B cell (primary cell): ENCODE measurements around the gene CFLAR. TPM values are rescaled to one million over a fixed set of nuclear protein-coding genes. Genes with fewer than 3 reads are reported as not detected.

Source experiments
- ATAC-seq: fragments of 200-7000 bp; cut with Tn5 transposase; one replicate; pipeline ENCODE4 v1.10.0; 2021; ENCODE audit warnings: low read depth, mild to moderate bottlenecking, moderate number of reproducible peaks, moderate library complexity
- CTCF ChIA-PET: fragments of 350-600 bp; sonication (Branson Sonifier 250); formaldehyde crosslinking; loops from one replicate; lab custom pipeline; 2021; ENCODE audit warnings: antibody characterized with exemption, inconsistent platforms; lab: Charles Lee
- POLR2A ChIA-PET: fragments of 350-600 bp; sonication (Branson Sonifier 250); formaldehyde crosslinking; loops from one replicate; lab custom pipeline; 2021; ENCODE audit warnings: antibody characterized with exemption; lab: Charles Lee
- DNase-seq: peaks from one replicate; pipeline ENCODE4 v3.0.0; 2013
- H2AFZ ChIP-seq: 2 replicates; pipeline ENCODE4 v1.6.1; 2012; ENCODE audit warnings: mild to moderate bottlenecking, low read depth, low read length; ENCODE audit not compliant: insufficient read depth, poor library complexity, severe bottlenecking
- H3K27ac ChIP-seq, 2 donors: 1 replicate in 1 of 2; 2 replicates in 1 of 2; pipeline ENCODE4 v1.5.1; 2012 to 2013; ENCODE audit warnings: low read length in 2 of 2, mild to moderate bottlenecking in 2 of 2, moderate library complexity in 1 of 2
- H3K27me3 ChIP-seq, 4 experiments: fragments of 200-600 bp in 1 of 4; sonication (generic) in 1 of 4; replicated peaks in 1 of 4; 1 replicate in 2 of 4; 2 replicates in 2 of 4; pipeline versions ENCODE4 v1.6.1 to v1.7.0; 2013 to 2016; ENCODE audit warnings: low read length in 3 of 4, mild to moderate bottlenecking in 2 of 4, mixed read lengths in 1 of 4, moderate library complexity in 1 of 4; ENCODE audit not compliant: insufficient read depth in 4 of 4, control insufficient read depth in 3 of 4; ENCODE audit errors: control extremely low read depth in 1 of 4
- H3K36me3 ChIP-seq, 2 experiments: replicated peaks in 1 of 2; 1 replicate in 1 of 2; 2 replicates in 1 of 2; pipeline versions ENCODE4 v1.6.1 to v1.7.1; 2013; ENCODE audit warnings: low read length in 1 of 2; ENCODE audit not compliant: insufficient read depth in 2 of 2, control insufficient read depth in 1 of 2; ENCODE audit errors: control extremely low read depth in 1 of 2, extremely low read depth in 1 of 2
- H3K4me1 ChIP-seq, 2 donors: fragments of 200-600 bp in 1 of 2; sonication (generic) in 1 of 2; 1 replicate in 1 of 2; 2 replicates in 1 of 2; pipeline versions ENCODE4 v1.5.1 to v1.6.1; 2013 to 2017; ENCODE audit warnings: low read length in 2 of 2; ENCODE audit not compliant: control insufficient read depth in 2 of 2, insufficient read depth in 2 of 2
- H3K4me2 ChIP-seq: replicated peaks from 2 replicates; pipeline ENCODE3; 2012; ENCODE audit warnings: mild to moderate bottlenecking, low read depth, low read length; ENCODE audit not compliant: poor library complexity, severe bottlenecking
- H3K4me3 ChIP-seq, 5 experiments: fragments of 200-600 bp in 1 of 5; sonication (generic) in 1 of 5; 1 replicate in 3 of 5; 2 replicates in 2 of 5; pipeline versions ENCODE4 v1.5.1 to v1.7.0; 2011 to 2016; ENCODE audit warnings: low read length in 4 of 5, mild to moderate bottlenecking in 4 of 5, low read depth in 2 of 5, control low read depth in 1 of 5, moderate library complexity in 1 of 5; ENCODE audit not compliant: insufficient read depth in 1 of 5; ENCODE audit errors: control extremely low read depth in 1 of 5, extremely low read depth in 1 of 5
- H3K79me2 ChIP-seq: fragments of 200-600 bp; sonication (generic); one replicate; pipeline ENCODE4 v1.6.0; 2016; ENCODE audit warnings: low read length; ENCODE audit not compliant: control insufficient read depth, insufficient read depth
- H3K9ac ChIP-seq: fragments of 200-600 bp; sonication (generic); 2 replicates; pipeline ENCODE4 v1.6.1; 2017; ENCODE audit warnings: mild to moderate bottlenecking, low read length, moderate library complexity
- H3K9me3 ChIP-seq, 3 donors: one replicate each; pipeline versions ENCODE4 v1.6.1 to v1.7.1; 2013; ENCODE audit warnings: low read length in 2 of 3; ENCODE audit not compliant: control insufficient read depth in 2 of 3, insufficient read depth in 1 of 3; ENCODE audit errors: control extremely low read depth in 1 of 3
- H4K20me1 ChIP-seq: 2 replicates; pipeline ENCODE4 v1.6.0; 2012; ENCODE audit warnings: mild to moderate bottlenecking, low read length; ENCODE audit not compliant: insufficient read depth, control insufficient read depth, poor library complexity, severe bottlenecking
- H3K27ac Mint-ChIP-seq: one replicate; pipeline ENCODE4 v1.8.0; 2021; ENCODE audit warnings: mixed read lengths
- H3K27me3 Mint-ChIP-seq: one replicate; pipeline ENCODE4 v1.8.0; 2021; ENCODE audit warnings: mixed read lengths
- H3K4me1 Mint-ChIP-seq: one replicate; pipeline ENCODE4 v1.8.0; 2021; ENCODE audit warnings: mixed read lengths
- H3K4me3 Mint-ChIP-seq: one replicate; pipeline ENCODE4 v1.8.0; 2021; ENCODE audit warnings: mixed read lengths
- H3K9me3 Mint-ChIP-seq: one replicate; pipeline ENCODE4 v1.8.0; 2022; ENCODE audit warnings: mixed read lengths; ENCODE audit not compliant: insufficient read depth
- EZH2 ChIP-seq: IDR thresholded peaks from 2 replicates; pipeline ENCODE4 v1.6.1; 2012; ENCODE audit warnings: borderline replicate concordance, low read depth, mild to moderate bottlenecking, moderate library complexity, low read length; ENCODE audit not compliant: insufficient read depth, poor library complexity, severe bottlenecking
- whole genome bisulfite sequencing: methylation state at CpG from one replicate; pipeline ENCODE4 v1.1.5; 2013; ENCODE audit warnings: missing lambda C conversion rate; ENCODE audit not compliant: insufficient coverage; 5-methylcytosine and 5-hydroxymethylcytosine counted together
- intact Hi-C: fragments of 100-400 bp; cut with micrococcal nuclease; formaldehyde crosslinking; loops from one replicate; pipeline ENCODE4 v1.10.0; 2022
- polyA plus RNA-seq: library from polyadenylated mRNA; depleted of rRNA; stranded (reverse); fragments of >200 nt; gene quantifications from 2 replicates; pipeline ENCODE4 v1.2.3, GENCODE V29; 2012
- total RNA-seq, 2 donors: library from RNA; stranded (reverse); fragments of 120-200 nt in 1 of 2; gene quantifications; 1 replicate in 1 of 2; 2 replicates in 1 of 2; pipeline versions ENCODE4 v1.2.3 to v1.2.4, GENCODE V29; 2013 to 2022
- TF ChIP-seq, protein P1 (sequence below): fragments of 200-600 bp; IDR thresholded peaks from one replicate; pipeline ENCODE4 v1.8.0; 2022; ENCODE audit warnings: antibody characterized with exemption, mild to moderate bottlenecking

CFLAR gene
- total and polyA plus RNA-seq, 2 donors (not counting 1 experiment from before 2014, with no cell fraction given), result 58.4 to 216 TPM

GRCh38 chr2:201150454-201151020 lies 34.6 kb downstream of the CFLAR start:
- POLR2A ChIA-PET, result no interaction called here
- Histone ChIP-seq H3K4me3 (no peak overlapping the region), H4K20me1 (no peaks in the 10 kb centered on the region), H3K27ac (peak overlapping the region; percentile 74 to 85), H3K36me3 (peaks cover 4 to 44% of the 10 kb centered on the region in 2 experiments), H3K79me2 (peaks cover 10% of the 10 kb centered on the region), H3K9ac (no peak overlapping the region), H3K9me3 (no peaks in the 10 kb centered on the region), H3K4me2 (no peak overlapping the region), H3K4me1 (peaks cover 25 to 30% of the 10 kb centered on the region in 2 donors), H2AFZ (peak overlapping the region; percentile 64), H3K27me3 (no peaks in the 10 kb centered on the region)
- TF ChIP-seq, protein P1, sequence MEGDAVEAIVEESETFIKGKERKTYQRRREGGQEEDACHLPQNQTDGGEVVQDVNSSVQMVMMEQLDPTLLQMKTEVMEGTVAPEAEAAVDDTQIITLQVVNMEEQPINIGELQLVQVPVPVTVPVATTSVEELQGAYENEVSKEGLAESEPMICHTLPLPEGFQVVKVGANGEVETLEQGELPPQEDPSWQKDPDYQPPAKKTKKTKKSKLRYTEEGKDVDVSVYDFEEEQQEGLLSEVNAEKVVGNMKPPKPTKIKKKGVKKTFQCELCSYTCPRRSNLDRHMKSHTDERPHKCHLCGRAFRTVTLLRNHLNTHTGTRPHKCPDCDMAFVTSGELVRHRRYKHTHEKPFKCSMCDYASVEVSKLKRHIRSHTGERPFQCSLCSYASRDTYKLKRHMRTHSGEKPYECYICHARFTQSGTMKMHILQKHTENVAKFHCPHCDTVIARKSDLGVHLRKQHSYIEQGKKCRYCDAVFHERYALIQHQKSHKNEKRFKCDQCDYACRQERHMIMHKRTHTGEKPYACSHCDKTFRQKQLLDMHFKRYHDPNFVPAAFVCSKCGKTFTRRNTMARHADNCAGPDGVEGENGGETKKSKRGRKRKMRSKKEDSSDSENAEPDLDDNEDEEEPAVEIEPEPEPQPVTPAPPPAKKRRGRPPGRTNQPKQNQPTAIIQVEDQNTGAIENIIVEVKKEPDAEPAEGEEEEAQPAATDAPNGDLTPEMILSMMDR, result no peak
- TF ChIP-seq EZH2, result no peak
- CTCF ChIA-PET, result interaction anchor here (0.8 to 2.4 kb wide), 7 partner anchors 18 to 82 kb away, joined by 3 to 7 read pairs (median 4); partner anchors contain the start of gene CASP10
- Mint-ChIP-seq H3K4me3 (peak overlapping the region; percentile 7), H3K27me3 (no peaks in the 10 kb centered on the region), H3K27ac (peak overlapping the region; percentile 89), H3K9me3 (no peaks in the 10 kb centered on the region), H3K4me1 (peaks cover 46% of the 10 kb centered on the region)
- no peak for ATAC-seq
- DNase-seq, result no peak
- WGBS, result 100% methylated on average over 3 of the region's 3 CpGs
- intact Hi-C loops, result loop anchor here (2.0 kb wide), 1 partner anchor 18 kb away; no protein-coding TSS in a partner anchor
